Esophagus muscularis mucosa (tissue), 2 donors: ENCODE measurements around the gene CDH4.

Experiments
- POLR2A ChIP-seq: fragments of 450-650 bp; IDR thresholded peaks from one replicate; pipeline ENCODE4 v1.6.1; 2017; ENCODE audit warnings: antibody characterized with exemption, moderate library complexity, mild to moderate bottlenecking, low read depth
- POLR2AphosphoS5 ChIP-seq, 2 donors: sonication (generic); formaldehyde crosslinking; IDR thresholded peaks; one replicate each; pipeline ENCODE4 v1.6.1; 2017; ENCODE audit warnings: antibody characterized with exemption in 2 of 2

DNA sequence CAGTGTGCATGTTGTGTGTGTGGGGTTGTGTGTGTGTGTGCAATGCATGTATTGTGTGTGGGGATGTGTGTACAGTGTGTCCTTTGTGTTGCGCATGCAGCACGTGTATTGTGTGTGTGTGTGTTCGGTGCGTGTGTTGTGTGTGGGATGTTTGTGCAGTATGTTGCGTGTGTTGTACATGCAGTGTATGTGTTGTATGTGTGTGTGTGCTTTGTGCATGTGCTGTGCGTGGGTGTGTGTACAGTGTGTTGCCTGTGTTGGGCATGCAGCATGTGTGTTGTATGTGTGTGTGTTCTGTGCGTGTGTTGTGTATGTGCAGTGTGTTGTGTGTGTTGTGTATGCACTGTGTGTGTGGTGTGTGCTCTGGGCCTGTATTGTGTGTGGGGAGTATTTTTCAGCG is 52.7 kb downstream of the CDH4 start:
- no peak for TF ChIP-seq POLR2AphosphoS5 (IDR thresholded peaks at IDR 0.05)
- no peak for TF ChIP-seq POLR2A
